HG03558 (cell line): ENCODE data around the gene ABTB2.
"Not testable (repeated sequence)": the region's sequence is repeated elsewhere in the genome, so short reads cannot be mapped to it uniquely, and the experiment has no call there.

Source experiments
- ATAC-seq: cut with Tn5 transposase; IDR thresholded peaks from one replicate; pipeline ENCODE4 v1.9.1; 2021; ENCODE audit warnings: moderate number of reproducible peaks; ENCODE audit not compliant: unreplicated experiment; ENCODE audit errors: extremely low read depth

Gene ABTB2

DNA sequence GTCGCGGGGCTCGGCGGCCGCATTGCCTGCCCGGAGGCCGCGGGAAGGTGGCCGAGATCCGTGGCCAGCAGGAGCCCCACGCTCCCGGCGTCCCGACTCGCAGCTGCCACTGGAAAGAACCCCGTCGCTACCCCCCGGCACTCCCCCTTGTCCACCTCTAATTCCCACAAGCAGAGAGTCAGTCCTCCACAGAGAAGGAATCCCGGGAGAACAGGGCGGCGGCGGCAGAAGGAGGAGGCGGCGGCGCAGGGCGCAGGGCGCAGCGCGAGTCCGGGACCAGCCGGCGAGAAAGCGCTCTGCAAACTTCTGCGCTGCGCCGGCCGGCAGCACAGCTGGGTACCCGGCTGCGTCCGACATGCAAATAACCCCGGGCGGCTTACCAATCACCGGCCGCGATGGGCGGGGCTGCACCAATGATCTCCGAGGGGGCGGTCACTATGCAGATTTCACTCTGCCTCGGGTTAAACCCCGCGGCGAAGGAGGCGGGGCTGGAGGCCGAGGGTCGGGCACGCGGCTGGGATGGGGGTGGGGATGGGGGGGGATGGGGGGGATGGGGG is at the start of gene ABTB2:
Gene ABTB2 (minus strand): TSS at position 310 of the 557 bp plus-strand sequence.
- ATAC-seq = peak; percentile 70

GRCh38 chr11:34407121-34407813 is 49.5 kb upstream of the ABTB2 start:
- ATAC-seq = no peak

DNA sequence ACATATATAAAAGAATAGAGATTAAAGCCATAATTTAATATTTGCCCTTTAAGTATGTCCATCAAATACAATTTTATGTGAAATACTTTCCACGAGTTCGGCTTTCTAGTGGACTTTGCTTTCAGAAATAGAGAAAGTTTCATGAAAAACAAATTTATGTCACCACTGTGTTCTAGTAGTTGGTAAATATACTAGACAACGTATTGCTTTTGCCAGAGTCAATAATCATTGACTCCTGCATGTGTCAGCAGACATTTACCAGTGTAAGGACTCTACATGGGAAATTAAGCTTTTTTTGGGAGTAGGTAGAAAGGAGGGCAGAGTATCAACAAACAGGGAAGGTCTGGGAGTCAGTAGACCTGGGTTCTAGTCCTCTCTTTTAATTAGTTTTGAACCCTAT is 48.6 kb upstream of the ABTB2 start:
- ATAC-seq = no peak

DNA sequence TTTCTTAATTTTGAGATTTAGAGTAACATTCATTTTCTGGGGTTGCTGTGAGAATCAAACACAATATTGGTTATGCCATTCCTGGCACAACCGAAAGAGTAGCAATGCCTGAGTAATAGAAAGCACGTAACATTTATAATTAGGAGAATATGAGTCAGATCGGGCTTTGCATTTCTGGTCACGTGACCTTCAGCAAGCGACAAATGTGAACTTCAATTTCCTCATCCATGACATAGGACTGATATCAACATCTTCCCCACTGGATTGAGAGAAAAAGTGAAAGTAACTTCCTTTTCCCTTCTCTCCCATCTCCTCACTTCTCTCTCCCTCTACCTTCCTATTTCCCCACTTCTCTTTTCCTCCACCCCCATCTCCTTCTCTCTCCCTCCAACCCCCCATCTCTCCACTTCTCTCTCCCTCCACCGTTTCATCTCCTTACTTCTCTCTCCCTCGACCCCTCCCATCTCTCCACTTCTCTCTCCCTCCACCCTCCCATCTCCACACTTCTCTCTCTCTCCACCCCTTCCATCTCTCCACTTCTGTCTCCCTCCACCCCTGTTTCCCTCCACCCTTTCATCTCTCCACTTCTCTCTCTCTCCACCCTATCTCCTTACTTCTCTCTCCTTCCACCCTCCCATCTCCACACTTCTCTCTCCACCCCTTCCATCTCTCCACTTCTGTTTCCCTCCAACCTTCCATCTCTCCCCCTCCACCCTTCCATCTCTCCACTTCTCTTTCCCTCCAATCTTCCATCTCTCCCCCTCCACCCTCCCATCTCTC is 47.5 kb upstream of the ABTB2 start:
- no peak for ATAC-seq

- no peak for ATAC-seq
Measured at GRCh38 chr11:34404280-34404679, 46.5 kb upstream of the ABTB2 start.

GRCh38 chr11:34403431-34403830 is 45.6 kb upstream of the ABTB2 start:
- ATAC-seq = no peak

DNA sequence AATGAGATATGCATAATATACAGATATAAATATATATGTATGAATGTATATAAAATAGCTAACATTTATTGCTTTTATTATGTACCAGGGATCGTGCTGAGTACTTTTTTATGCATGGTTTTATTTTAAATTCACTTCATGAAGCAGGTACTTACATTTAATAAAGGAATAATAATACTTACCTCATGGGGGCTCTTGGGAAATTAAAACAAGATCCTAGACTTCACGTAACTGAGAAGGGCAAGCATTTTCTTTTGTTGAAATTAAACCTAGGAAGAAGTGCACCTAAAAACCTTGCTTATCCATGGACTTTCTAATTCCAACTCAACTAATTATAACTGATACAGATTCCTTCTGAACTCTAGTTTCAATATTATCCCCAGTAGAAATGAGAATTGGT is 40.0 kb upstream of the ABTB2 start:
- ATAC-seq = no peak

DNA sequence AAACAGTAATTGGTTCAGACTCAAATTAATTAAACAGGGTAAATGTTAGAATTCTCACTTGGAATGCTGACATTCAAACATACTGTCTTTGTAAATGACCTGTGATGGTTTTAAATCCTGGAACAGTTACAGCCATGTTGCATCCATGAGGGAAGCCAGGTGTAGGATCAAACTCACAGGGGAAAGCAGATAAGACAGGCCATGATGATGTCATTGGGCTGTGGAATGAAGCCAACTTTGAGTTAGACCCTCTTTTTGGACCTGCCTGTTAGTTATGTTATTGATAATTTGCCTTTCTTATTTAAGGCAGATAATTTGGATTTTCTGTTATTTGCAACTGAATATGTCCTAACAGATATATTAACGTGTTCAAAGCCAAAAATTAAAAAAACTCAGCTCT is 39.3 kb upstream of the ABTB2 start:
- no peak for ATAC-seq

GRCh38 chr11:34395916-34396550 is 38.2 kb upstream of the ABTB2 start:
- ATAC-seq = no peak

GRCh38 chr11:34394771-34395300 is 37.0 kb upstream of the ABTB2 start:
- ATAC-seq = no peak

GRCh38 chr11:34387653-34388052 is 29.8 kb upstream of the ABTB2 start:
- ATAC-seq = no peak

GRCh38 chr11:34386356-34386755 is 28.5 kb upstream of the ABTB2 start:
- ATAC-seq = not testable (repeated sequence)

- ATAC-seq = no peak
Measured at GRCh38 chr11:34382532-34383276, 24.9 kb upstream of the ABTB2 start.

DNA sequence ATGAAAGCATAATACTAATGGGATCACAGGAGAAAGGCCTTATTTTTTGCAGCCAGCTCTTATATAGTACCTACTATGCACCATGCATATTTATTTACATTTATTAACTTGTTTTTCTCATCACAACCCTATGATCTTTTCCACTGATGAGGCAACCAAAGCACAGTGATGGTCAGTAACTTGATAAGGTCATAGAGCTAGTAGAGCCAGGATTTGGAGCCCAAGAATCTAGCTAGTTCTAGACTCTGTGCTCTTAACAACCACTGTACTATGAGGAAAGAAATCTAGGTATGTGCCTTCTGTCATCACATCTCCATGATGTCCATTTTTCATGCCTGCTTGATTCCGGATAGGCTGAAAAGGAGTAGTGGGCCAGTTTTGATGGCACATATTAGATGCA is 24.0 kb upstream of the ABTB2 start:
- no peak for ATAC-seq

DNA sequence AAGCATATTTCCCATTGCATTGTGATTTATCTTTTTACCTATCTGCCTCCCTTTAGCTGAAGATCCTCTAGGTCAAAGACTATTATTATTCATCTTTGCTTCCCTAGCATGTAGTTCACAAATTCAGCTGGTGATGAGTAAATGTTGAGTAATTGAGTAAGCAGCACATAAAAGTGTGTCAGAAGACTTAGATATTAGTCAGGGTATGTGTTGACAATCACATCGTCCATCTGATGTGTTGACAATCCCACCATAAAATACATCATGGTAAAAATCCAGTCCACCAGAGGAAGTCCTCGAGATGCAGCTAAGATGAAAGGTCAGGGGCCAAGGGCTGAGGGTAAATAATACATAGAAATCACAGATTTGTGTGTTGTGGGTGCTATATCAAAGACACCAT is 22.9 kb upstream of the ABTB2 start:
- ATAC-seq = no peak

DNA sequence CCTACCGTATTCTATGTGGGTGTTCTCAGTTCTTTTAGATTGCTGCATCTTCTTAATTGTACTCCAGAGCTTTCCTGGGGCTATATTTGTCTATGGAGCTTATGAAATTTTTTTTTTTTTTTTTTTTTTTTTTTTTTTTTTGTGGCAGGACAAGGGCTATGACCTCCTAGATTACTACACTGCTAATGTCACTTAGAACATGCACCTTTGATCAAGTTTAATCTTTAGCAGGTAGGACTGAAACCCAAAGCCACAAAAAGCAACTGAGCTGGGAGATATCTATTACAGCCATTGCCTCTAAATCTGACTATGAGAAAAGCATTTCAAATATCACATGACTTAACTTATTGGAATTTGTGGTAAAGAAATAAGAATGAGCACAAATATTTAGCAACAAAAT is 21.7 kb upstream of the ABTB2 start:
- no peak for ATAC-seq

- no peak for ATAC-seq
Measured at GRCh38 chr11:34379079-34379478, 21.3 kb upstream of the ABTB2 start.

- no peak for ATAC-seq
Measured at GRCh38 chr11:34373727-34374126, 15.9 kb upstream of the ABTB2 start.

DNA sequence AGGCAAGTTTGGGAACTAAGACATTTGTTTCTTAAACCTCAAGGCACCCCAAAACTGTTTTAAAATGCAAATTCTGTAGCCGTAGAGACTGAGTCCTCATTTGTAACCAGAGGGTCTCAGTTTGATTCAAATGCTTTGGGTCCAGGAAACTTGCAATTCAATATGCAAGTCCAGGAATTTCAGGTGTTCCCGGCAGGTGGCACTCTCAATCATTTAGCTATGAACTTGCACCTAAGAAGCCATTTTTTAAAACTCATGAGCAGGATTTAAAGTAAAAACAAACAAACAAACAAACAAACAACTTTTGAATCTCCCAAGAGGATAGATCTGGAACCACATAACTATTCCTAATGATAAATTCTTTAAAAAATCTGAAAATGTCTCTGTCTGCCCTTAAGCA is 8.7 kb upstream of the ABTB2 start:
- ATAC-seq = no peak

DNA sequence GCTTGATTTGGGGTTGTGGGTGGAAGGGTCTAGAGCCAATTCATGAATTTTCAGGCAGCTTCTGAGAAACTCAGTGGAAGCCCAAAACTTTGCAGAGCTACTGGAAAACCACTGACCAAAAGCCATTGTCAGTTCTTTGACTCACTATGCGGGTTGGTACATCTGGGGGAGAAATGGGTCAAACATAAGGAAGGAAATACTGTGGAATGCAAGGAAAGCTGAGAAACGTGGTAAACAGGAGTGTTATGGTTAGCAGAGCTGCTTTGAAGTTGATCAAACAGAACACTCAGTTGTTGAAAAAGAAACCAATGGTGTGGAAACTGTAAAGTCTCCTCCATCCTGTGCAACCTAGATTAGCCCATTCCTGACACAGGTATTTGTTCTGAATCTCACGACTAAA is 6.3 kb upstream of the ABTB2 start:
- ATAC-seq = no peak
